Liver (tissue), 9 donors: ENCODE measurements around the gene MACROD1. TPM values are rescaled to one million over a fixed set of nuclear protein-coding genes. Genes with fewer than 3 reads are reported as not detected.

ENCODE experiments used
- DNase-seq: peaks from one replicate; pipeline ENCODE4 v3.0.0-alpha.2; 2017; ENCODE audit warnings: low spot score
- H3K27ac ChIP-seq, 2 donors: one replicate each; pipeline ENCODE4 v1.7.0; 2013; ENCODE audit warnings: inconsistent platforms in 2 of 2, low read length in 2 of 2, control low read depth in 1 of 2, low read depth in 1 of 2, mild to moderate bottlenecking in 1 of 2
- H3K27me3 ChIP-seq, 4 donors: one replicate each; pipeline versions ENCODE4 v1.6.1 to v1.7.0; 2013; ENCODE audit warnings: low read length in 3 of 4, inconsistent platforms in 1 of 4, mild to moderate bottlenecking in 1 of 4, moderate library complexity in 1 of 4; ENCODE audit not compliant: control insufficient read depth in 4 of 4, insufficient read depth in 4 of 4
- H3K36me3 ChIP-seq, 4 donors: one replicate each; pipeline versions ENCODE4 v1.6.1 to v1.7.0; 2013; ENCODE audit warnings: low read length in 3 of 4, mild to moderate bottlenecking in 3 of 4, low read depth in 1 of 4, moderate library complexity in 1 of 4; ENCODE audit not compliant: control insufficient read depth in 4 of 4, insufficient read depth in 3 of 4
- H3K4me1 ChIP-seq, 4 donors: one replicate each; pipeline versions ENCODE4 v1.6.1 to v1.7.0; 2013; ENCODE audit warnings: low read length in 3 of 4, mild to moderate bottlenecking in 3 of 4, moderate library complexity in 1 of 4; ENCODE audit not compliant: control insufficient read depth in 4 of 4, insufficient read depth in 4 of 4
- H3K4me3 ChIP-seq, 3 donors: one replicate each; pipeline versions ENCODE4 v1.6.1 to v1.7.0; 2013; ENCODE audit warnings: low read length in 3 of 3, control low read depth in 1 of 3, low read depth in 1 of 3, mild to moderate bottlenecking in 1 of 3
- H3K9ac ChIP-seq, 2 donors: one replicate each; pipeline ENCODE4 v1.7.0; 2013; ENCODE audit warnings: low read length in 2 of 2, mild to moderate bottlenecking in 2 of 2, moderate library complexity in 2 of 2, control low read depth in 1 of 2, low read depth in 1 of 2
- H3K9me3 ChIP-seq, 4 donors: one replicate each; pipeline versions ENCODE4 v1.6.1 to v1.7.0; 2013; ENCODE audit warnings: low read length in 3 of 4; ENCODE audit not compliant: control insufficient read depth in 4 of 4
- EGR1 ChIP-seq, 2 donors: IDR thresholded peaks; 2 replicates each; pipeline ENCODE4 v1.6.1; 2016 to 2018; ENCODE audit warnings: antibody characterized with exemption in 2 of 2, low read depth in 2 of 2
- FOXA1 ChIP-seq: IDR thresholded peaks from 2 replicates; pipeline ENCODE4 v1.6.1; 2016; ENCODE audit warnings: antibody characterized with exemption
- FOXA2 ChIP-seq: IDR thresholded peaks from 2 replicates; pipeline ENCODE4 v1.6.1; 2016; ENCODE audit warnings: antibody characterized with exemption
- GABPA ChIP-seq, 2 donors: IDR thresholded peaks in 1 of 2; conservative IDR thresholded peaks in 1 of 2; 2 replicates each; pipeline ENCODE4 v1.6.1; 2016; ENCODE audit warnings: antibody characterized with exemption in 2 of 2, mild to moderate bottlenecking in 1 of 2, moderate library complexity in 1 of 2
- HNF4A ChIP-seq, 2 donors: conservative IDR thresholded peaks; 2 replicates each; pipeline ENCODE4 v1.6.1; 2016; ENCODE audit warnings: antibody characterized with exemption in 2 of 2, mild to moderate bottlenecking in 2 of 2
- HNF4G ChIP-seq: IDR thresholded peaks from 2 replicates; pipeline ENCODE4 v1.6.1; 2016; ENCODE audit warnings: antibody characterized with exemption
- JUND ChIP-seq, 2 donors: IDR thresholded peaks; 2 replicates each; pipeline ENCODE4 v1.6.1; 2016; ENCODE audit warnings: antibody characterized with exemption in 2 of 2
- NR2F2 ChIP-seq: IDR thresholded peaks from 2 replicates; pipeline ENCODE4 v1.6.1; 2016; ENCODE audit warnings: antibody characterized with exemption
- RAD21 ChIP-seq, 2 donors: IDR thresholded peaks; 2 replicates each; pipeline ENCODE4 v1.6.1; 2016; ENCODE audit warnings: antibody characterized with exemption in 2 of 2, mild to moderate bottlenecking in 2 of 2
- RXRA ChIP-seq, 2 donors: IDR thresholded peaks; 2 replicates each; pipeline ENCODE4 v1.6.1; 2017 to 2018; ENCODE audit warnings: antibody characterized with exemption in 2 of 2, mild to moderate bottlenecking in 1 of 2
- TAF1 ChIP-seq: conservative IDR thresholded peaks from 2 replicates; pipeline ENCODE4 v1.6.1; 2016; ENCODE audit warnings: antibody characterized with exemption, mild to moderate bottlenecking
- YY1 ChIP-seq: IDR thresholded peaks from 2 replicates; pipeline ENCODE4 v1.6.1; 2016; ENCODE audit warnings: antibody characterized with exemption, mild to moderate bottlenecking
- WGBS: extraction: QIAGEN DNeasy Blood & Tissue Kit; methylation state at CpG from one replicate; pipeline ENCODE4 v1.1.7; 2013; 5-methylcytosine and 5-hydroxymethylcytosine counted together
- polyA plus RNA-seq, 2 donors: library from polyadenylated mRNA; stranded (reverse) in 1 of 2; unstranded in 1 of 2; fragments of 200-250 nt in 1 of 2; fragments of >200 nt in 1 of 2; fragmentation: Nextera tagmentation in 1 of 2; extraction: Ambion mirVana in 1 of 2; gene quantifications; one replicate each; pipeline versions ENCODE4 v1.2.1 to v1.2.3, GENCODE V29; 2013 to 2015
- total RNA-seq, 2 donors: library from RNA; depleted of rRNA; stranded (reverse); fragments of >200 nt; gene quantifications; one replicate each; pipeline ENCODE4 v1.2.3, GENCODE V29; 2014
- TF ChIP-seq, protein P1 (sequence below): IDR thresholded peaks from 2 replicates; pipeline ENCODE4 v1.6.1; 2016; ENCODE audit warnings: antibody characterized with exemption
- TF ChIP-seq, protein P2 (sequence below): fragments of 150-350 bp; IDR thresholded peaks from 2 replicates; pipeline ENCODE4 v1.5.1; 2017; ENCODE audit warnings: improper control_type of control experiment, low read depth, low read length; ENCODE audit not compliant: missing input control
- TF ChIP-seq, protein P3 (sequence below): IDR thresholded peaks from 2 replicates; pipeline ENCODE4 v1.6.1; 2016; ENCODE audit warnings: antibody characterized with exemption
- TF ChIP-seq, protein P4 (sequence below): IDR thresholded peaks from 2 replicates; pipeline ENCODE4 v1.6.1; 2016; ENCODE audit warnings: antibody characterized with exemption
- donor health status: healthy.
- donor health status: healthy.
- donor health status: healthy.
- donor health status: healthy.
- donor health status: healthy.

Gene MACROD1
- total and polyA plus RNA-seq, 4 donors = 8.9 to 25.9 (median 13.1) TPM

DNA sequence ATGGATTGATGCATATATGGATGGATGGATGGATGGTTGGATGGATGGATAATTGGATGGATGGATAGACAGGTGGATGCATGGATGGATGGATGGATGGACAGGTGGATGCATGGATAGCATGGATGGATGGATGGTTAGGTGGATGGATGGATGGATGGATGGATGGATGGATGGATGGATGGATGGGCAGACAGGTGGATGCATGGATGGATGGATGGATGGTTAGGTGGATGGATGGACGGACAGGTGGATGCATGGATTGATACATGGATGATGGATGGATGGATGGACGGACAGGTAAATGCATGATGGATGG, 52.5 kb downstream of the MACROD1 start:
- Histone ChIP-seq H3K9ac (no peak overlapping the region), H3K27ac (no peak overlapping the region), H3K27me3 (no peaks in the 10 kb centered on the region), H3K4me3 (no peak overlapping the region), H3K4me1 (peaks cover 0 to 2% (median 0%) of the 10 kb centered on the region in 4 donors), H3K9me3 (no peaks in the 10 kb centered on the region), H3K36me3 (peaks cover 0 to 3% (median 0%) of the 10 kb centered on the region in 4 donors)
- TF ChIP-seq EGR1 (IDR thresholded peaks at IDR 0.05; ENCODE audit: low read depth in 2 of 2) (no peak), RAD21 (IDR thresholded peaks at IDR 0.05) (no peak), RXRA (IDR thresholded peaks at IDR 0.05) (no peak), GABPA (IDR thresholded peaks at IDR 0.05 in 1 of 2, conservative IDR thresholded peaks at IDR 0.05 in 1 of 2) (no peak), NR2F2 (no peak)
- TF ChIP-seq, protein P1, sequence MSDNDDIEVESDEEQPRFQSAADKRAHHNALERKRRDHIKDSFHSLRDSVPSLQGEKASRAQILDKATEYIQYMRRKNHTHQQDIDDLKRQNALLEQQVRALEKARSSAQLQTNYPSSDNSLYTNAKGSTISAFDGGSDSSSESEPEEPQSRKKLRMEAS = no peak
- TF ChIP-seq, protein P2, sequence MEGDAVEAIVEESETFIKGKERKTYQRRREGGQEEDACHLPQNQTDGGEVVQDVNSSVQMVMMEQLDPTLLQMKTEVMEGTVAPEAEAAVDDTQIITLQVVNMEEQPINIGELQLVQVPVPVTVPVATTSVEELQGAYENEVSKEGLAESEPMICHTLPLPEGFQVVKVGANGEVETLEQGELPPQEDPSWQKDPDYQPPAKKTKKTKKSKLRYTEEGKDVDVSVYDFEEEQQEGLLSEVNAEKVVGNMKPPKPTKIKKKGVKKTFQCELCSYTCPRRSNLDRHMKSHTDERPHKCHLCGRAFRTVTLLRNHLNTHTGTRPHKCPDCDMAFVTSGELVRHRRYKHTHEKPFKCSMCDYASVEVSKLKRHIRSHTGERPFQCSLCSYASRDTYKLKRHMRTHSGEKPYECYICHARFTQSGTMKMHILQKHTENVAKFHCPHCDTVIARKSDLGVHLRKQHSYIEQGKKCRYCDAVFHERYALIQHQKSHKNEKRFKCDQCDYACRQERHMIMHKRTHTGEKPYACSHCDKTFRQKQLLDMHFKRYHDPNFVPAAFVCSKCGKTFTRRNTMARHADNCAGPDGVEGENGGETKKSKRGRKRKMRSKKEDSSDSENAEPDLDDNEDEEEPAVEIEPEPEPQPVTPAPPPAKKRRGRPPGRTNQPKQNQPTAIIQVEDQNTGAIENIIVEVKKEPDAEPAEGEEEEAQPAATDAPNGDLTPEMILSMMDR = no peak
- WGBS = 96% methylated on average over 2 of the region's 2 CpGs
- DNase-seq = no peak

DNA sequence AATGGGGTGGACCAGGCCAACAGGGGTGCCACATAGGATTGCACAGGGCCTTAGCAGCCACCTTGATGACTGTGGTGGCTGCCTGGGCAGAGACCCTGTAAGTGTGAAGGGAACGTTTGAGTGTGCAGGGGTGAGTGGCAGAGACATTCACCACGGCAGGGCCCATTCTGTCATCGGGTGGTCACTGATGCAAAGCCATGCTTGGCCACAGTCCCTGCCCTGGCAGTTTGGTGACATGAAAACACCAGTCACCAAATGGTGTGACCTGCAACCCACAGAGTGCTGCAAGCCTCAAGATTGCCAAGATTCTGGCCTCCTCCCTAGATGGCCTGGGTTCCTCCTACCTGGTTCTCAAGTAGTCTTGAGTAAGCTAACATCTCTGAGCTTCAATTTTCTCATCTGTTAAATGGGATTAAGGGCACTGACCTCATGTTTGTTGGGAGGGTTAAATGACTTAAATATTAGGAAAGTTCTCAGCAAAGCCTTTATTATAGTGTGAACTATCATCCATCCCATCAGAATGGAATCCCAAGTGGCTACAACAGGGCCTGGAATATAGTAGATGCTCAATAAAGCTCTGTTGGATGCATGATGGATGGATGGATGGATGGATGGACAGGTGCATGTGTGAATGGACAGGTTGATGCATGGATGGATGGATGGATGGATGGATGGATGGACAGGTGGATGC, 53.0 kb downstream of the MACROD1 start:
- H3K4me1 ChIP-seq = peaks cover 0 to 2% (median 0%) of the 10 kb centered on the region in 4 donors
- 58% methylated on average over 3 of the region's 3 CpGs for WGBS
- no peak overlapping the region for H3K27ac ChIP-seq
- no peak for DNase-seq
- H3K36me3 ChIP-seq = peaks cover 0 to 3% (median 0%) of the 10 kb centered on the region in 4 donors
- no peak overlapping the region for H3K4me3 ChIP-seq
- no peak overlapping the region for H3K9ac ChIP-seq
- no peaks in the 10 kb centered on the region for H3K9me3 ChIP-seq
- H3K27me3 ChIP-seq = no peaks in the 10 kb centered on the region
- TF ChIP-seq FOXA2 = no peak
- TF ChIP-seq JUND (IDR thresholded peaks at IDR 0.05) = no peak
- TF ChIP-seq HNF4A (conservative IDR thresholded peaks at IDR 0.05) = no peak
- TF ChIP-seq FOXA1 = no peak
- no peak for TF ChIP-seq GABPA (IDR thresholded peaks at IDR 0.05 in 1 of 2, conservative IDR thresholded peaks at IDR 0.05 in 1 of 2)
- TF ChIP-seq, protein P3, sequence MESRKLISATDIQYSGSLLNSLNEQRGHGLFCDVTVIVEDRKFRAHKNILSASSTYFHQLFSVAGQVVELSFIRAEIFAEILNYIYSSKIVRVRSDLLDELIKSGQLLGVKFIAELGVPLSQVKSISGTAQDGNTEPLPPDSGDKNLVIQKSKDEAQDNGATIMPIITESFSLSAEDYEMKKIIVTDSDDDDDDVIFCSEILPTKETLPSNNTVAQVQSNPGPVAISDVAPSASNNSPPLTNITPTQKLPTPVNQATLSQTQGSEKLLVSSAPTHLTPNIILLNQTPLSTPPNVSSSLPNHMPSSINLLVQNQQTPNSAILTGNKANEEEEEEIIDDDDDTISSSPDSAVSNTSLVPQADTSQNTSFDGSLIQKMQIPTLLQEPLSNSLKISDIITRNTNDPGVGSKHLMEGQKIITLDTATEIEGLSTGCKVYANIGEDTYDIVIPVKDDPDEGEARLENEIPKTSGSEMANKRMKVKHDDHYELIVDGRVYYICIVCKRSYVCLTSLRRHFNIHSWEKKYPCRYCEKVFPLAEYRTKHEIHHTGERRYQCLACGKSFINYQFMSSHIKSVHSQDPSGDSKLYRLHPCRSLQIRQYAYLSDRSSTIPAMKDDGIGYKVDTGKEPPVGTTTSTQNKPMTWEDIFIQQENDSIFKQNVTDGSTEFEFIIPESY = no peak
- no peak for TF ChIP-seq TAF1
- no peak for TF ChIP-seq YY1
- TF ChIP-seq, protein P2 = no peak
- TF ChIP-seq, protein P4, sequence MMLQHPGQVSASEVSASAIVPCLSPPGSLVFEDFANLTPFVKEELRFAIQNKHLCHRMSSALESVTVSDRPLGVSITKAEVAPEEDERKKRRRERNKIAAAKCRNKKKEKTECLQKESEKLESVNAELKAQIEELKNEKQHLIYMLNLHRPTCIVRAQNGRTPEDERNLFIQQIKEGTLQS = no peak
- no peak for TF ChIP-seq HNF4G
- no peak for TF ChIP-seq EGR1 (IDR thresholded peaks at IDR 0.05; ENCODE audit: low read depth in 2 of 2)
- TF ChIP-seq RXRA (IDR thresholded peaks at IDR 0.05) = no peak
